Right kidney (tissue), 9 donors: ENCODE measurements around the gene FIBP.
A peak's percentile ranks its signal among the peaks of the same experiment; 100 is the strongest.

ENCODE experiments used
- DNase-seq: peaks from one replicate; pipeline ENCODE4 v3.0.0-alpha.2; 2016
- long read RNA-seq, 8 donors: transcript quantifications; one replicate each; lab custom pipeline, GENCODE V29; 2026

The FIBP gene
- long read RNA-seq, donor 1, transcript FIBP-202 (10 exons, 1,248 nt), result major isoform, 28 of 53 reads
- long read RNA-seq, donor 1, transcript FIBP-206 (3 exons, 1,378 nt), result minor isoform, 5 of 53 reads
- long read RNA-seq, donor 1, transcript FIBP-201 (10 exons, 1,261 nt), result minor isoform, 5 of 53 reads
- long read RNA-seq, donor 1, partial matches to known transcripts, result 14 of 53 reads
- long read RNA-seq, donor 1, other reads (novel, unspliced or antisense), result 0 of 53 reads
- long read RNA-seq, donor 2, transcript FIBP-202 (10 exons, 1,248 nt), result major isoform, 18 of 41 reads
- long read RNA-seq, donor 2, transcript FIBP-201 (10 exons, 1,261 nt), result minor isoform, 5 of 41 reads
- long read RNA-seq, donor 2, partial matches to known transcripts, result 14 of 41 reads
- long read RNA-seq, donor 2, other reads (novel, unspliced or antisense), result 0 of 41 reads
- long read RNA-seq, donor 3, transcript FIBP-202 (10 exons, 1,248 nt), result major isoform, 10 of 14 reads
- long read RNA-seq, donor 3, partial matches to known transcripts, result 0 of 14 reads
- long read RNA-seq, donor 3, other reads (novel, unspliced or antisense), result 0 of 14 reads
- long read RNA-seq, donor 4, transcript FIBP-202 (10 exons, 1,248 nt), result major isoform, 16 of 144 reads
- long read RNA-seq, donor 4, transcript FIBP-201 (10 exons, 1,261 nt), result minor isoform, 8 of 144 reads
- long read RNA-seq, donor 4, transcript FIBP-206 (3 exons, 1,378 nt), result minor isoform, 5 of 144 reads
- long read RNA-seq, donor 4, partial matches to known transcripts, result 111 of 144 reads
- long read RNA-seq, donor 4, other reads (novel, unspliced or antisense), result 0 of 144 reads
- long read RNA-seq, donor 5, transcript FIBP-201 (10 exons, 1,261 nt), result minor isoform, 6 of 52 reads
- long read RNA-seq, donor 5, transcript FIBP-202 (10 exons, 1,248 nt), result major isoform, 32 of 52 reads
- long read RNA-seq, donor 5, partial matches to known transcripts, result 7 of 52 reads
- long read RNA-seq, donor 5, other reads (novel, unspliced or antisense), result 0 of 52 reads
- long read RNA-seq, donor 6, transcript FIBP-202 (10 exons, 1,248 nt), result major isoform, 23 of 135 reads
- long read RNA-seq, donor 6, partial matches to known transcripts, result 105 of 135 reads
- long read RNA-seq, donor 6, other reads (novel, unspliced or antisense), result 0 of 135 reads
- long read RNA-seq, donor 7, transcript FIBP-206 (3 exons, 1,378 nt), result minor isoform, 10 of 92 reads
- long read RNA-seq, donor 7, transcript FIBP-201 (10 exons, 1,261 nt), result minor isoform, 9 of 92 reads
- long read RNA-seq, donor 7, transcript FIBP-202 (10 exons, 1,248 nt), result major isoform, 48 of 92 reads
- long read RNA-seq, donor 7, partial matches to known transcripts, result 23 of 92 reads
- long read RNA-seq, donor 7, other reads (novel, unspliced or antisense), result 0 of 92 reads
- long read RNA-seq, donor 8, transcript FIBP-201 (10 exons, 1,261 nt), result minor isoform, 7 of 49 reads
- long read RNA-seq, donor 8, transcript FIBP-202 (10 exons, 1,248 nt), result major isoform, 24 of 49 reads
- long read RNA-seq, donor 8, partial matches to known transcripts, result 13 of 49 reads
- long read RNA-seq, donor 8, other reads (novel, unspliced or antisense), result 0 of 49 reads

GRCh38 chr11:65888163-65888814 lies at the start of gene FIBP:
Gene FIBP, minus strand, starts transcription at chr11:65888471. Its CDS starts 53 bp downstream, at chr11:65888418.
- DNase-seq, result peak; percentile 95

- DNase-seq, result no peak
Observed at GRCh38 chr11:65937766-65938165, 49.5 kb upstream of the FIBP start.

- no peak for DNase-seq
Observed at GRCh38 chr11:65934014-65934413, 45.7 kb upstream of the FIBP start.

GRCh38 chr11:65932558-65932919 lies 44.3 kb upstream of the FIBP start:
- DNase-seq, result no peak

- no peak for DNase-seq
Observed at GRCh38 chr11:65931773-65932557, 43.7 kb upstream of the FIBP start.

GRCh38 chr11:65928667-65929066 lies 40.4 kb upstream of the FIBP start:
- DNase-seq, result no peak

- no peak for DNase-seq
Observed at GRCh38 chr11:65927904-65928397, 39.7 kb upstream of the FIBP start.

GRCh38 chr11:65925397-65925796 lies 37.1 kb upstream of the FIBP start:
- DNase-seq, result no peak

- DNase-seq, result no peak
Observed at GRCh38 chr11:65922565-65922964, 34.3 kb upstream of the FIBP start.

GRCh38 chr11:65921876-65922275 lies 33.6 kb upstream of the FIBP start:
- DNase-seq, result no peak

GRCh38 chr11:65921033-65921555 lies 32.8 kb upstream of the FIBP start:
- DNase-seq, result no peak

GRCh38 chr11:65920372-65920802 lies 32.1 kb upstream of the FIBP start:
- no peak for DNase-seq

GRCh38 chr11:65919573-65920371 lies 31.5 kb upstream of the FIBP start:
- peak; percentile 56 for DNase-seq

GRCh38 chr11:65919141-65919572 lies 30.9 kb upstream of the FIBP start, which contains the start of gene DRAP1:
Gene DRAP1, plus strand, starts transcription at chr11:65919426. Its CDS starts 76 bp downstream, at chr11:65919502.
- peak; percentile 88 for DNase-seq

- DNase-seq, result peak; percentile 67
Observed at GRCh38 chr11:65918211-65919140, 30.2 kb upstream of the FIBP start, which contains the start of gene C11orf68. Gene C11orf68, minus strand, starts transcription at chr11:65919062. Its CDS starts 31 bp downstream, at chr11:65919031.

- DNase-seq, result no peak
Observed at GRCh38 chr11:65917434-65918210, 29.4 kb upstream of the FIBP start.

GRCh38 chr11:65917077-65917433 lies 28.8 kb upstream of the FIBP start:
- no peak for DNase-seq
